Measurements from ENCODE around the gene XXYLT1. TPM values are rescaled to one million over a fixed set of nuclear protein-coding genes. Genes with fewer than 3 reads are reported as not detected.

The XXYLT1 gene
- total RNA-seq, 1 donor from 2014 or later = 41.1 TPM

DNA sequence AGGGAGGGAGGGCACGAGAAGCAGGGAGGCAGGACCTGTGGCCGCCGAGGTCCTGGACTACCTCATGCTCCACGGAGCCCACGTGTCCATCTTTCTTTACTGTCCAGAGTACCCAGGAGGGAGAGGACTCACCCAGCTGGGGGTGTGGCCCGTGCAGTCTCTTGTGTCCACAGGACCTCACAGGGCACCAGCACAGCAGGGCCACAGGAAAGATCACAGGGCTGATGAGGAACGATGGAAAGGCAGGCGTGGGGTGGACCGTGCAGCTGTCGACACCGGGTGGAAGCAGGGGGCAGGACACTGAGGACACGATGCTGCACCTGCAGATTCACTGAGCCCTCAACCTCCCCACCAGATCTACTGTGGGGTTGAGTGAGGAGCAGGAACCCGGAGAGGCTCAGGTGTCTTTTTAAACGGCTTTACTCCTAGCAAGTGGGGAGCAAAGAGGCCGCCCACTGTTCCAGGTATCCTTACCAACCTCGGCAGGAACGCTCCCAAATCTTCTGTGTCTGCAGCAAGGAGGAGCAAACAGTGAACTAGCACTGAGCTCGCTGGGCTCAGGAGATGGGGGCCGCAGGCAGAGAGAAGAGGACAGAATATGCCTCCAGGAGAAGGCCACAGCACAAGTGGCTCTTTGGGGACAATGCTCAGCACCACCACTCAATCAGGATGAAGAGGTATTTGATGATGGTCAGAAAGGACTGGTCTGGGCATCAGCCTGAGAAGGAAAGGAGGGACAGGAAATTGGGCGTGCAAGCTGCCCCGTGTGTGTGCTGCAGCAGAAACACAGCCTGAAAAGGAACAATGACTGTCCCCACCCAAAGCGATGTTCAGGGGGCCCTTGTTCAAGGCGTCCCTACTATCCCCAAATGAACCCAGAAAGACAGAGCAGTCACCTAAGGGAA is 198.8 kb downstream of the XXYLT1 start:
- TF ChIP-seq, protein P1, sequence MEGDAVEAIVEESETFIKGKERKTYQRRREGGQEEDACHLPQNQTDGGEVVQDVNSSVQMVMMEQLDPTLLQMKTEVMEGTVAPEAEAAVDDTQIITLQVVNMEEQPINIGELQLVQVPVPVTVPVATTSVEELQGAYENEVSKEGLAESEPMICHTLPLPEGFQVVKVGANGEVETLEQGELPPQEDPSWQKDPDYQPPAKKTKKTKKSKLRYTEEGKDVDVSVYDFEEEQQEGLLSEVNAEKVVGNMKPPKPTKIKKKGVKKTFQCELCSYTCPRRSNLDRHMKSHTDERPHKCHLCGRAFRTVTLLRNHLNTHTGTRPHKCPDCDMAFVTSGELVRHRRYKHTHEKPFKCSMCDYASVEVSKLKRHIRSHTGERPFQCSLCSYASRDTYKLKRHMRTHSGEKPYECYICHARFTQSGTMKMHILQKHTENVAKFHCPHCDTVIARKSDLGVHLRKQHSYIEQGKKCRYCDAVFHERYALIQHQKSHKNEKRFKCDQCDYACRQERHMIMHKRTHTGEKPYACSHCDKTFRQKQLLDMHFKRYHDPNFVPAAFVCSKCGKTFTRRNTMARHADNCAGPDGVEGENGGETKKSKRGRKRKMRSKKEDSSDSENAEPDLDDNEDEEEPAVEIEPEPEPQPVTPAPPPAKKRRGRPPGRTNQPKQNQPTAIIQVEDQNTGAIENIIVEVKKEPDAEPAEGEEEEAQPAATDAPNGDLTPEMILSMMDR (conservative IDR thresholded peaks at IDR 0.05) = no peak
- no peak overlapping the region for H3K4me3 Mint-ChIP-seq

DNA sequence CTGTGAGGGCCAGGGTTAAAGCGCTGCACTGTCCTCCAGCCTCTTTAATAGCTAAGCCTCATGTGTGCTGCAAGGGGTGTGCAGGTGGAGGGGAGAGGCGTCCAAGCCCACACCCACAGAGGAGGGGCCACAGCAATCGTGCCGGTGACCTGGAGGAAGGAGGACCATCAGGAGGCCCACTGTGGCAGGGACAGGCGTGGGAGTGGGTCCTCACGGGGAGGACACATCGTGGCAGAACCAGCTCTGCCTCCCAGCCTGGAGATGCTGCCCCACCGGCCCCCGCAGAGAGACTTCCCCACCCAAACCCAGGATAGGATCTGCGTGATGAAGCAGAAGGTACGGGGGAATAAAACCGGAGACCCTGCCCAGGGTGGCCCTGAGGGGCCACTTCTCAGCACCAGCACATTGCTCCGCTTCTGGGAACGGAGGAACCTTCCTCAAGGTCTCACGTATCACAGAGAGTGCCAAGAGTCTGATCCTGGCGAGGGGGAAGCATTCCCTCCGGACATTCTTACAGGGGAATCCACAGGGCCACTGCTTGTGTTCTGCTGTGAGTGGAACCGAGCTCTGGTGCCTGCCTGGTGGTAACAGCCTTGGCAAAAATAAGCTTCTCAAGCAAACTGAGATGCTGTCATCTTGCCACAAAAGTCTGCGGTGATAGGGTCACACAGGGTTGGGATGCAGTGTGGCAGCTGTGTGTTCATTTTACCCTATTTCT is 199.8 kb downstream of the XXYLT1 start:
- TF ChIP-seq, protein P1 (conservative IDR thresholded peaks at IDR 0.05) = no peak
- Mint-ChIP-seq H3K27me3 (ENCODE audit: low read depth) (no peaks in the 10 kb centered on the region), H3K9me3 (no peaks in the 10 kb centered on the region), H3K4me3 (no peak overlapping the region), H3K27ac (ENCODE audit: unreplicated experiment) (no peak overlapping the region), H3K36me3 (ENCODE audit: low read depth) (peaks cover 11% of the 10 kb centered on the region), H3K4me1 (no peaks in the 10 kb centered on the region)
- no peak for DNase-seq (ENCODE audit: low read depth, low spot score)

More for the DNA sequence above, 198.8 kb downstream of the XXYLT1 start:
- no peak for DNase-seq (ENCODE audit: low read depth, low spot score)
- Mint-ChIP-seq H3K4me1 (no peaks in the 10 kb centered on the region), H3K27ac (ENCODE audit: unreplicated experiment) (no peak overlapping the region), H3K27me3 (ENCODE audit: low read depth) (no peaks in the 10 kb centered on the region), H3K9me3 (no peaks in the 10 kb centered on the region), H3K36me3 (ENCODE audit: low read depth) (peaks cover 5% of the 10 kb centered on the region)

DNA sequence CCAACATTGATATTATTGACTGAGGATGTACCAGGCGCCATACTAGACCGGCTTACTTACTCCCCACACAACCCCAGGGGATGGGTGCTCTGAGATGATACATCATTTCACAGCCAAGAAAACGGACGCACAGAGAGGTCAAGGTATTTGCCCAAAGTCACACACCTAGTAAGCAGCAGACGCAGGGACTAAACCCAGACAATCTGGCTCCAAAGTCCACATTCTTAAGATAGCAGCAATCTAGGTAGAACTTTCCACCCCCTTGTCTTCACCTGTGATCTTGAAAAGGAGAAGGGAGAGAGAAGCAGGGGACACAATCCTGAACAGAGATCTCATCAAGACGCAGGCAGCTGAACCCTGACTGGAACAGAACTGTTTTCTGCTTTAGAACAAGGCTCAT is 200.6 kb downstream of the XXYLT1 start:
- Mint-ChIP-seq H3K4me1 (no peaks in the 10 kb centered on the region), H3K36me3 (ENCODE audit: low read depth) (peaks cover 15% of the 10 kb centered on the region), H3K4me3 (no peak overlapping the region), H3K27me3 (ENCODE audit: low read depth) (no peaks in the 10 kb centered on the region), H3K9me3 (no peaks in the 10 kb centered on the region), H3K27ac (ENCODE audit: unreplicated experiment) (no peak overlapping the region)
- DNase-seq (ENCODE audit: low read depth, low spot score) = no peak
- TF ChIP-seq, protein P1 (conservative IDR thresholded peaks at IDR 0.05) = no peak

DNA sequence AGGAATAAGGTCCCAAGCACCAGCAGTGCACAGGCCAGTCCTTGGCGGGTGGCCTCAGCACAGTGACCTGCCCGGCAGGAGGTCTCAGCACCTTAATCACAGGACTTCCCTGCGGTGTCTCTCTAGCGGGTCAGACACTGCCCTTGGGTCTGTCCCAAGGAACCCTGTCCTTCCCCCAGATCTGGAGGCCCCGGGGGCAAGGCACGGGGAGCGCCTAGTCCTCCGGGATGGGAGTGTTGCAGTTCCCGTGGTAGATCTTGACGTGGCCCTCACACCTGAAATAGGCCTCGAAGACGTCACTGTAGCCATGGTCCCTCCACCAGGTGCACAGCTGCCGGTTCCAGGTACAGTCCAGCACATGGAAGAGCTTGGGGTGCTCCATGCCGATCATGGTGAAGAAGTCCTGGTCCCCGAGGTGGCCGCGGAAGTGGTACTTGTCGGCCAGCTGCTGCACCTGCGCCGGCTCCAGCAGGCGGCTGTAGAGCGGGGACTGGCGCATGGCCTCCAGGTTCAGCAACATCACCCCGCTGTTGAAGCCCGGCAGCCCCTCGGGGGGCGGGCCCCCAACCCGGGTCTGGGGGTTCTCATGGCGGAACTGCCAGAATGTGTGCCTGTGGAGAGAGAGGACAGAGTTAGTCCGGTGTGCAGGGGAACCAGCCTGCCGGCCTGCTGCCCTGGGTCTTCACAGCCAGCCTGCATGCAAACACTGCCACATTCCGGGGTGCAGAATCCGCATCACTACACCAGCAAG is 201.3 kb downstream of the XXYLT1 start:
- no peaks in the 10 kb centered on the region for H3K4me1 Mint-ChIP-seq
- TF ChIP-seq, protein P1 (conservative IDR thresholded peaks at IDR 0.05) = no peak
- no peaks in the 10 kb centered on the region for H3K27me3 Mint-ChIP-seq (ENCODE audit: low read depth)
- DNase-seq (ENCODE audit: low read depth, low spot score) = no peak
- no peak overlapping the region for H3K4me3 Mint-ChIP-seq
- peaks cover 21% of the 10 kb centered on the region for H3K36me3 Mint-ChIP-seq (ENCODE audit: low read depth)
- H3K27ac Mint-ChIP-seq (ENCODE audit: unreplicated experiment) = no peak overlapping the region
- H3K9me3 Mint-ChIP-seq = no peaks in the 10 kb centered on the region
